GM20000 (cell line): ENCODE measurements around the gene ZNF236.

Source experiments
- DNase-seq: peaks from one replicate; pipeline ENCODE4 v3.0.0; 2012; ENCODE audit warnings: low spot score
- TF ChIP-seq, protein P1 (sequence below): IDR thresholded peaks from 2 replicates; pipeline ENCODE4 v1.5.1; 2012; ENCODE audit warnings: mild to moderate bottlenecking, control low read depth; ENCODE audit errors: extremely low read depth, missing control alignments

Gene ZNF236

DNA sequence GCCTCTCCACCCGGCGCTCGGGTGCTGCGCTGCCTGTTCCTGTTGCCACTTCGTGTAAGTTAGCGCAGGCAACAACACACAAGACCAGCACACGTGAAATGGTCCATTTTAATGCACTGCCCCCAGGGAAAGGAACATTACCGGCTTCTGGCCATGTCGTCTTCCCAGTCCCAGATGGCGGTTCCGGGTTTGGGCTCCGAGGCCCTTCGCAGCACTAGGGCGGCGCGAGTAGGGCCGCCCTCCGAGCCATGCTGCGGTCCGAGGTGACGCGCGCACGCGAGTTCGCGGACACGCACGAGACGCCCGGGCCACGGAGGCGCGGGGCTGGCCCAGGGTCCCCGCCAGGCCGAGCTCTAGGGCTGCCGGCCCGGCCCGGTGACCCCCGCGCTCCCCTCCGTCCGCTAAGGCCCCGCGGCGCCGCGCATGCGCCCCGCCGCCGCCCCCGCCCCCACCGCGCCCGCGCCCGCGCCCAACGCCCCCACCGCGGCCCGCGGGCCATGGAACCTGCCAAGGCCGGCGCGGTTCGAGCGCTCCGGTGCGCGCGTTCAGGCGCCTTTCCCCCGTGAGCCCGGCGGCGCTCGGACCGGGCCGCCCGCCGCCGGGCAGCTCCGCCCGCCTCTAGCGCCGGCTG, 367 bp upstream of the ZNF236 start:
- peak; percentile 91 for DNase-seq
- TF ChIP-seq, protein P1, sequence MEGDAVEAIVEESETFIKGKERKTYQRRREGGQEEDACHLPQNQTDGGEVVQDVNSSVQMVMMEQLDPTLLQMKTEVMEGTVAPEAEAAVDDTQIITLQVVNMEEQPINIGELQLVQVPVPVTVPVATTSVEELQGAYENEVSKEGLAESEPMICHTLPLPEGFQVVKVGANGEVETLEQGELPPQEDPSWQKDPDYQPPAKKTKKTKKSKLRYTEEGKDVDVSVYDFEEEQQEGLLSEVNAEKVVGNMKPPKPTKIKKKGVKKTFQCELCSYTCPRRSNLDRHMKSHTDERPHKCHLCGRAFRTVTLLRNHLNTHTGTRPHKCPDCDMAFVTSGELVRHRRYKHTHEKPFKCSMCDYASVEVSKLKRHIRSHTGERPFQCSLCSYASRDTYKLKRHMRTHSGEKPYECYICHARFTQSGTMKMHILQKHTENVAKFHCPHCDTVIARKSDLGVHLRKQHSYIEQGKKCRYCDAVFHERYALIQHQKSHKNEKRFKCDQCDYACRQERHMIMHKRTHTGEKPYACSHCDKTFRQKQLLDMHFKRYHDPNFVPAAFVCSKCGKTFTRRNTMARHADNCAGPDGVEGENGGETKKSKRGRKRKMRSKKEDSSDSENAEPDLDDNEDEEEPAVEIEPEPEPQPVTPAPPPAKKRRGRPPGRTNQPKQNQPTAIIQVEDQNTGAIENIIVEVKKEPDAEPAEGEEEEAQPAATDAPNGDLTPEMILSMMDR: no peak

DNA sequence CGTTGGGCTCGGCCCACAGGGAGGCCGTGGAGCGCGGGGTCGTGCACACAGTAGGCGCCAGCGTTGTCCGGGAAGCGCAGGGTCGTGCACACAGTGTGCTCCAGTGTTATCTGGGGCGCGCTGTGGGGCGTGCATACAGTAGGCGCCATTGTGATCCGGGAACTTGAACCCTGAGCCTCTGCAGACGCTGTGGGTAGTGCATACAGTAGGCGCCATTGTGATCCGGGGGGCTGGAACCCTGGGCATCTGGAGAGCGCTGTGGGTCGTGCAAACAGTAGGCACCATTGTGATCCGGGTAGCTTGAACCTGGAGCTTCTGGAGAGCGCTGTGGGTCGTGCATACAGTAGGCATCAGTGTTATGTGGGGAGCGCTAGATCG, 793 bp downstream of the ZNF236 start:
- no peak for DNase-seq
- TF ChIP-seq, protein P1: no peak

DNA sequence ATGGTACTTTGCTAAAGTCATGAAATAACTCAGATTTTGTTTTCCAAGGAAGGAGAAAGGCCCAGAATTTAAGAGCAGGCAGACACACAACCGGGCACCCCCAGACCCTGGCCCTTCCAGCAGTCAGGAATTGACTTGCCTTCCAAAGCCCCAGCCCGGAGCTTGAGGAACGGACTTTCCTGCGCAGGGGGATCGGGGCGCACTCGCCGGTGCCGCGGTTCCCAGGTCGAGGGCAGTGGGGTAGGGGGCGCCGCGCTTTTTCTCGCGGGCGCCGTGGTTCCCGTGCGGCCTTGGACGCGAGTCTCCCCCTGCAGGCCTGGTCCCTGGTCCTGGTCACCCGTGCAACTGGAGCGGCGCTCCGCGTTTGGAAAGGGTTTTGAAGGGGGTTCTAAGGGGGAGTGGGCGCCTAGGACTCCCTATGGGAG, 1.2 kb downstream of the ZNF236 start:
- DNase-seq: peak; percentile 47
- TF ChIP-seq, protein P1: no peak

DNA sequence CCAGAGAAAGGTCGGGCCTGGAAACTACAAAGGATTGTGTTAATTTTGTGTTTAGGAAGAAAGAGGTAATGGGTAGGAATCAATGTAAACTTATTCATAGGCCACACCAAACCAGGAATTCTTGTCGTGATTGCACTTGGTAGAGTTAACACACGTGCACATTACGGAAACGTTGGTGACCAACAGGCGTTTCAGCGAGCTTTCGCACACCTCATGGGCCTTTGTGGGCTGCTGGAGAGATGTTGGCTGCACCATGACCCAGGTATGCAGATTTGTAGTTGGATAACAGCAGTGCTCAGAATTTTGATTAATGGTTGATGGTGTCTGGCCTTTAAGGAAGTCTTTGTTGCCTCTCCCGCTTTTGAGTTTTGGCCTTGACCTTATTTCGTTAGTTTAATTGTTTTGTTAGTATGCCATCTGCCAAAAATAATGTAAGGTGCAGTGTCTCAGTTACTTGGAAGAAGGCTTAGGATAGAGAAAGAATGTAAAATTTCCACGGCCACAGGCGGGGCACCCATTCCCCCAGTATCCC, 1.9 kb downstream of the ZNF236 start:
- TF ChIP-seq, protein P1: no peak
- DNase-seq: no peak

DNA sequence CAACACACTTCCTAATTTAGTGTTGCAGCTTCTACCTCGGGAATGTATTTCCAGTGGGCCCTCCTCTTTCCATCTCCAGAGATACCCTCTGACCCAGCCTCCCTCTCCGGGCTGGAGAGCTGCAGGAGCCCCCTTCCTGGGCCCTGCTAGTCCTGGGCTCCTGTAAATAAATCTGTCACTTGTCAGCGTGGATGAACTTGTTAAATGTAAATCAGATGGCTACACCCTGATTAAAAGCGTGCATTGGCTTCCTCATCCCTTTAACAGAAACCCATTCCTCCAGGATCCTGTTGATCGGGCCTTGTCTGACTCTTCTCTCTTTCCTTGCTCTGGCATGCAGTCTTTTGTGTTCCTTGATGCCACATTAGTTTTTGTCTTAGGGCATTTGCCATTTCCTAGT, 2.4 kb downstream of the ZNF236 start:
- TF ChIP-seq, protein P1: no peak
- DNase-seq: no peak

DNA sequence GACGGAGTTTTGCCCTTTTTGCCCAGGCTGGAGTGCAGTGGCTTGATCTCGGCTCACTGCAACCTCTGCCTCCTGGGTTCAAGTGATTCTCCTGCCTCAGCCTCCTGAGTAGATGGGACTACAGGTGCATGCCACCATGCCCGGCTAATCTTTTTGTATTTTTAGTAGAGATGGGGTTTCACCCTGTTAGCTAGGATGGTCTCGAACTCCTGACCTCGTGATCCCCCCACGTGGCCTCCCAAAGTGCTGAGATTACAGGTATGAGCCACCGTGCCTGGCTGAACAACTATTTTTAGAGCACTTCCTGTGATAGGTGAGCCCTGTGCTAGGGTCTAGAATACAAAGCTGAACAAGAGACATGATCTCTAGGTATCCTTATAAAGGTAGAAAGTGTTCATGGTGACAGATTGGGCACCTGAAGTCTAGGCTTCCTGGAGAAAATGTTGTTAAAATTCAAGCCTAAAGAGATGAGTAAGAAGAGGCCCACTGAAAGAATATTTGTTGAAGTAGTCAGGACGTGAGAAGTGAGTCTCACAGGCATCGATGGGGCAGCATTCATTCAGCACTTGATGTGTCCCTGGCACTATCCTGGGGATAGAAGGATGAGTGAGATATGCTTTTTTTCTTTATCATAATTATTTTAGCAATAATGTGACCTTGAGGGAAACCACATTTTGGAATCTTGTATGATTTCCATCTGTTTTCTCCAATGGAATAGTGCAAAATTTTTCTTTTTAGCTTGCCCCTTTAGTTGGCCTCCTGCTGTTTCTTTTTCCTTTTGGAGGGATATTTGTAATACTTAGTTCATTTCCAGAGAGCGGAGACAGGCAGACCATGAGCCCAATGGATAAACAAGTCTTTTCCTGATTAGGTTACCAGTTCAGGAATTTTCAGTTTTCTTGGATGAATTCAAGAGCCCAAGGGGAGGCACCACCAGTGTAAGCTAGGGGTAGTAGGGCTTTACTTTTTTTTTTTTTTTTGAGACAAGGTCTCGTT, 5.1 kb downstream of the ZNF236 start:
- DNase-seq: peak; percentile 13
- TF ChIP-seq, protein P1: no peak

DNA sequence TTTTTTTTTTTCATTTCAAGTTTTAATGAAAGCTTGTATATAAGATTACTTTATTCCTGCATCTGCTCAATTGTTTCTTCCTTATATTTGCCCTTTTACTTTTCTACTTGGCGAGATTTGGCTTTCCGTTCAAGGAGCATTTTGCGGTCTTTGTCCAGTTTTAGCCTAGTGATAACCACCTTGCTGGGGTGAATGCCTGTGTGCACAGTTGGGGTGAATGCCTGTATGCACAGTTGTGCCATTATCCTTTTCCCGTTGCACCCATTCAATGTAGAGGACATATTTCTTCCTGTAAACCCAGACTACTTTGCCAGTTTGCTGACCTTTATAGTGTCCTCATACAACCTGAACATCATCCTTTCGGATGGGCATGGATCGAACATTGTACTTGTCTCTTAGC, 12.0 kb downstream of the ZNF236 start:
- DNase-seq: no peak
- TF ChIP-seq, protein P1: no peak
